HG03432 (cell line): Measurements from ENCODE around the gene LRRC17.
"Not testable (repeated sequence)": the region's sequence is repeated elsewhere in the genome, so short reads cannot be mapped to it uniquely, and the experiment has no call there.

Experiments
- ATAC-seq: cut with Tn5 transposase; IDR thresholded peaks from one replicate; pipeline ENCODE4 v1.9.1; 2021; ENCODE audit warnings: mild to moderate bottlenecking, moderate library complexity; ENCODE audit not compliant: unreplicated experiment

Gene LRRC17

DNA sequence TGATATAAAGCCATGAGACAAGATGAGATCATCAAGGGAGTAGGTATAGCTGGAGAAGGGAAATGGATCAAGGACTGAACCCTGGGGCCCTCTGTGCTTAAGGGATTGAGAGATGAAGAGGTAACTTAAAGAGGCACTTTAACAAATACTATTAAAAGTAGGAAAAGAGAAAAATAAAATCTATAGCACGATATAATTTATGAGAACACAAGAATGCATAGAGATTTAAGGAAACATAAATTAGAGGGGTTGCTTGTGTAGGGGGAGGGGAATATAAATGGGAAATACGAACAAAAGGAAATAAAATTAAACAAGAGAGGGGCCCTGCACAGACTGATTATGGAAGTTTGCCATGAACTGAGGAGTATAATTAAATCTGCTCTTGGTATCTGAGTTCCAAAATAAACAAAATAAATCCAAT is 15.6 kb upstream of the LRRC17 start:
- no peak for ATAC-seq

DNA sequence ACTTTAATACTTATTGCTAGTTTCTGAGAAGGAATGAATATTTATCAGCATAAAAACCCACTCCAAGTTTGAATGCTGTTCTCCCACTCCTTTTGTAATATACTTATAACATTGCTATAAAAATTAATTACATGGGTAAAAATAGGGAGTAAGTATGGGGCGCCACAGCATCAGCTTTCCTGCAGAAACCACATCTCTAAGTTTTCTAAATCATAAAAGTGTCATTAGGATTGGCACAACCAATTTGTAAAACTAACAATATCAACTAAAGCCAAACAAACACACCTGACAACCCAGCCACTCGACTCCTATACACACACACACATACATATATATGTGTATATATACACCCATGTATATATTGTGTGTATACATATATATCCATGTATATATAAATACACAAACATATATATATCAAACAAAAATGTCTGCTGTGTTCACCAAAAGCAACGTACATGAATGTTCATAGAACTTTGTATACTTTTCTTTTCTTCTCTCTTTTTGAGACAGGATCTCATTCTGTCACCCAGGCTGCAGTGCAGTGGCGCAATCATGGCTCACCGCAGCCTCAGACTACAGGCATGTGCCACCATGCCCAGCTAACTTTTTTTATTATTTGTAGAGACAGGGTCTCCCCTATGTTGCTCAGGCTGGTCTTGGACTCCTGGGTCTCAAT is 14.8 kb upstream of the LRRC17 start:
- ATAC-seq, result no peak

GRCh38 chr7:102898532-102898859 is 14.3 kb upstream of the LRRC17 start:
- no peak for ATAC-seq

- ATAC-seq, result not testable (repeated sequence)
These were observed 10.7 kb upstream of the LRRC17 start for GRCh38 chr7:102902052-102902451.

DNA sequence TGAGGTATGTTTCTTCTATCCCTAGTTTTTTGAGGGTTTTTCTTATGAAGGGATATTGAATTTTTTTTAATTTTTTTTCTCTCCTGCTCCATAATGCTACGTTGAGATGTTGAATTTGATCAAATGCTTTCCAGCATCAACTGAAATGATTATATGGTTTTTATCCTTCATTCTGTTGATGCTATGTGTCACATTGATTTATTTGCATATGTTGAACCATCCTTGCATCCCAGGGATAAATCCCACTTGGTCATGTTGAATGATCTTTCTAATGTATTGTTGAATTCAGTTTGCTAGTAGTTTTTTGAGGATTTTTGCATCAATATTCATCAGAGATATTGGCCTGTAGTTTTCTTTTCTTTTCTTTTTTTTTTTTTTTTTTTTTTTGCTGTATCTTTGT is 9.2 kb upstream of the LRRC17 start:
- ATAC-seq, result not testable (repeated sequence)

DNA sequence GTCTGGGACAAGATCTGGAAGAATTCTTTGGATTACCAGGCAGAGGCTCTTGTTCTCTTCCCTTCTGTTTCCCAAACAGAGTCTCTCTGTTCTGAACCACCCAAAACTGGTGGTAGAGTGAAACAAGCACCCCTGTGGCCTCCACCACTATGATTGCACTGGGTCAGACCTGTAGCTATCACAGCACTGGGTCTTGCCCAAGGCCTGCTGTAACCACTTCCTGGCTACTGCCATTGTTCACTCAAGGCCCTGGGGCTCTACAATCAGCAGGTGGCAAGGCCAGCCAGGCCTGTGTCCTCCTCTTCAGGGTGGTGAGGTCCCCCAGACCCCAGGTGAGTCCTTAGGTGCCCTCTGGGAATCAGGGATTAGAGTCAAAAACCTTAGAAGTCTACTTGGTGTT is 4.1 kb upstream of the LRRC17 start:
- ATAC-seq, result no peak

GRCh38 chr7:102913826-102914225 is 1.0 kb downstream of the LRRC17 start:
- ATAC-seq, result no peak

GRCh38 chr7:102914585-102914984 is 1.8 kb downstream of the LRRC17 start:
- ATAC-seq, result no peak

DNA sequence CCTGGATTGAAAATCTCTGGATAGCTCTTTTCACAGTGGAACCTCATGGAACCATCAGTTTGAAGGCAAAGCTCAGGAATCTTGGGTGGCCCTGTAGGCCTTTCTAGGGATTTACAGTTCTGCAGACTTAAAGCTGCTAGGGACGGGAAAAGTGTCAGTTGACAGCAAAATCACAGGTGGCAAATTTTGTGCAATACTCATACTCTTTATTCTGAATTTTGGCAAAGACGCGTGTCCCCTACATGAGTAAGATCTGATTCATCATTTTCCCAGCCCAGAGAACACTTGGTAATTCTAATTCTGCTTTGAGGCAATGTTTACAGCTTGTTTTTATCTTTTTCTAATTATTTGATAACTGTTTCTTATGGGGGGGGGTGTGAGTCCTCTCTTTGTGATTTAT is 3.6 kb downstream of the LRRC17 start:
- ATAC-seq, result no peak

- no peak for ATAC-seq
These were observed 4.1 kb downstream of the LRRC17 start for GRCh38 chr7:102916881-102917280.

DNA sequence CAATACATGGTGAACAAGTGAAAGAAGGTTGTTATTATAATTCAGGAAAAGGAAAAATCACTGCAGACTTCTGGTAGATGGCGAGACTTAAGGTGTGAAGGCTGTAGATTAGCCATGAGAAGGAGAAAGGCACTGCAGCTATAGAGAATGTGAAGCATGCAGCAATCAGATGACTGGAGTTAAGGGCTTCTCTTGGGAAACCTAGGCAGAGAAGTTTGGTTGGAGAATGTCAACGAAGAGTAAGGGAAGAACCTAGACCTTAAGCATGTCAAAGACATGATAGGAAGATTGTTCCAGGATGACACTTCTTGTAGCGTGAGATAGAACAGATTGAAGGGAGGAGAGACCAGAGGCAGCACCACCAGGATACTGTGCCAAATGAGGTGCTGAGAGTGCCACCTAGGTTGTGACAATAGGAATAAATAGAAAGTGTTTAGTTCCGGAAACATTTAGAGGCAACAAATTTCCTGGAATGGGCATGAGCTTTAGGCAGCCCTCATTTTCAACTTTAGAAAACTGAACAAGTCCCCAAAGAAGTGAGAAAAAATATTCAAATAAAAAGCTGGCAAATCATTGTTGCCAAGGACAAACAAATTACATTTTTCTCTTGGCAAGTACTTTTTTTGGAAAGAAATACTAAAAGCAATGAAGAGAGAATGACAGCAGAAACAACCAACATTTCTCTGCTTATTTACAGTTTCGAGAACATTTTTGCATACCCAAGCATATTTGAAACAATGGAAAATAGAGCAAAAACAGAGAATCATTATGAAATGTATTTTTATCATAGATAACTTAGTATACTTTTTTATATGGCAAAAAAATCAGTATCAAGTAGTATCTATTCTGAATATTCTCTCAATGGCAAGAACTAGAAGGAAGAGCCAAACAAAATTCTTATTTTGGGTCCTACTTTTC is 4.9 kb downstream of the LRRC17 start:
- ATAC-seq, result no peak

DNA sequence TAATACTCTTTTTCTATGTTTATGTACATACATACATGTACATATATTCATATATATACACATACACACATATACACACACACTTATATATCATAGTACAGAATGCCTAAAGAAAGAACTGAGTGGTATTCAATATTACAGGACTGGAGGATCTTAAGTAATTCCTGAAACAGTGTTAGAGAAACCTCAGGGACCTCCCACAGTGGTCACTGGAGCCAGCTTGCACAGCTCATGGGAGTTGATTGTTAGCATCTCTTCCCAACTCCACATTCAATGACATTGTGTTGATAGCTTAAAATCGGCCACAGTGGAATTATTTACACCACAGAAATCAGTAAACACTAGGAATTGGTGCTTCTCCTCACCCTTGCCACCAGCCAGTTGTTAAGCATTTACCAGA is 6.0 kb downstream of the LRRC17 start:
- no peak for ATAC-seq

- no peak for ATAC-seq
These were observed 13.4 kb downstream of the LRRC17 start for GRCh38 chr7:102925976-102926782.

GRCh38 chr7:102926783-102927140 is 14.0 kb downstream of the LRRC17 start:
- no peak for ATAC-seq

GRCh38 chr7:102927312-102927933 is 14.6 kb downstream of the LRRC17 start:
- ATAC-seq, result no peak

DNA sequence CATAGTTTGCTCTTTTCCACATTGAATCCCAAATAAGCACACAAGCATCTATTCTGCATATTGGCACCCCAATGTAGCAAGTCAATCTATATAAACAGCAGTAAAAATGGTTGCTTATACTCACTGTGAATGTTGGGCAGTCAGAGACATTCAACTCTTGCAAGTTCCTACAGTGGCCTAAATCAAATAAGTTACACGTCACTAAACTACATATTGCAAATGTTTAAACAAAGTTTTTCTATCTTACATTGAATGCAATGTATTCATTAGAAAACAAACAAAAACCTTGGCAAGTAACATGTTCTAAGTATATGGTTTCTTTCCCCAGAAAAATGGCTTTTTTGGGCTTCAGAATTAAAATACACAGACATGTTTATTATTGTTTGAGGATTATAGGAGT is 19.0 kb downstream of the LRRC17 start:
- no peak for ATAC-seq

DNA sequence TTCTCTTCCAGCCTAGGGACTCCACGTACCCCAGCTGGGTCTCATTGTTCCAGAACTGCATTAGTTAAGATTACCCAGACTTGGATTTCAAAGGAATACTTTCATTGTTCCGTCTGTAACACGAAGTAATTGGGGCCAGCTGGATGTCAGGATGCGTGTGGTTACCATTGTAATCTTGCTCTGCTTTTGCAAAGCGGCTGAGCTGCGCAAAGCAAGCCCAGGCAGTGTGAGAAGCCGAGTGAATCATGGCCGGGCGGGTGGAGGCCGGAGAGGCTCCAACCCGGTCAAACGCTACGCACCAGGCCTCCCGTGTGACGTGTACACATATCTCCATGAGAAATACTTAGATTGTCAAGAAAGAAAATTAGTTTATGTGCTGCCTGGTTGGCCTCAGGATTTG is 21.0 kb downstream of the LRRC17 start:
- no peak for ATAC-seq

- no peak for ATAC-seq
These were observed 21.4 kb downstream of the LRRC17 start for GRCh38 chr7:102934239-102934638.

GRCh38 chr7:102934701-102935100 is 21.9 kb downstream of the LRRC17 start:
- no peak for ATAC-seq

DNA sequence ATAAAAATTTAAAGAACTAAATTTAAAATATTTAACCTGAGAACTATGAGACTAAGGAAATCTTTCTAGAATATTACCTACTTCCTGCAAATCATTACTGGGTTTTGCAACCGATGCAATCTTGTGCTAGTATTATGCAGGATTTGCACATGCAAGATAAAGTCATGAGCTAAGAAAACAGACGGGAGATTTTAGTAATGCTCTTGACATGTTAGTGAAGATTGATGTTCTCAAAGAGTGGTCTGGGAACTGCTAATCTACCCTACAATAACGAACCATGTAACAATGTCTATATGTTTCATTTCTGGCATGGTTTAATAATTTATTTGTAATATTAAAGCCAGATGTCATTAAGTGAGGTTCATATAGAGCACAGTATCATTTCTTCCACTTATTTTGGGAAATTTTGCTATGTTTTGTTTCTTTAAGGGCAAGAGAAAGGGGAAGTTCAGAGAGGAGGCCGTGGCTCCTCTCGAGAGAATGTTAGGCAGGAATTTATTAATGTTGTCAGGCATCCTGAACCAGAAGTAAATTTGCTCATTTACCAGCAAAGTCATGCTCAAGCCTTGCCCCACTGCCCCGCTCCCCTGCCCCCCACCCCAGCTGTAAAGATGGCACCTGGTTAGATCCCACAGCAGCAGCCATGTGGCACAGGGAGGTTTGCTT is 22.8 kb downstream of the LRRC17 start:
- ATAC-seq, result no peak

DNA sequence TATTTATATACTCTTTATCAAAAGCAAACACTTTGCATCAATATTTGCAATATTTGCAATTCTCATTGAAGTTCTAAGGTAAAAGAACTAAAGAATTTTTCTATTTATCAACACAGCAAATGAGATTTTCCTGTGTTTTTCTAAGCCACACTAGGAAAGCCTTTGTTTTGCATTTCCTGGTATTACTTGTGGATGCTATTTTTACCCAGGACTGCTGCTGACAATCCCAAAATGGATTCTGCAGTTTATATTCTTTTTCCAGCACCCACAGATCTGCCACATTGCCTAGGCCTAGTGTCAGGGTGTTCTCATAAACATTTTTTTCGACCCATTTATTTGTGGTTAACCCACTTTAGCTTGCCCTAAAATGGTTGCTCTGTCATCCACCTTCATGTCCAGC is 25.9 kb downstream of the LRRC17 start:
- ATAC-seq, result no peak
